HG03521 (cell line): ENCODE results near the gene TLR5.
A peak's percentile ranks its signal among the peaks of the same experiment; 100 is the strongest.

Experiments used
- ATAC-seq: cut with Tn5 transposase; IDR thresholded peaks from one replicate; pipeline ENCODE4 v1.9.1; 2021; ENCODE audit warnings: mild to moderate bottlenecking, moderate library complexity; ENCODE audit not compliant: unreplicated experiment

Gene TLR5

DNA sequence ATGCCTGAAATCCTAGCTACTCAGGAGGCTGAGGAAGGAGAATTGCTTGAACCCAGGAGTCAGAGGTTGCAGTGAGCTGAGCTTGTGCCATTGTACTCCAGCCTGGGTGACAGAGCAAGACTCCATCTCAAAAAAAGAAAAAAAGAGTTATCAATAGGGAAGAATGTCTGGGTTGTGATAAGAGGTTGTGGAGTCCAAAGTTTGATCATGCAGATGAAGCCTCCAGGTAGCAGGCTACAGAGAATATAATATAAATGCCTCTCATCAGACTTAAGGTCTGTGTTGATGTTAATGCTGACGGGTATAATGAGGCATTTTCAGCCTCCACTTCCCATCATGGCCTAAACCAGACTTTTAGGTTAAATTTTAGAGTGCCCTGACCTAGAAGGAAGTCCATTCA is 24.6 kb downstream of the TLR5 start:
- ATAC-seq: no peak

DNA sequence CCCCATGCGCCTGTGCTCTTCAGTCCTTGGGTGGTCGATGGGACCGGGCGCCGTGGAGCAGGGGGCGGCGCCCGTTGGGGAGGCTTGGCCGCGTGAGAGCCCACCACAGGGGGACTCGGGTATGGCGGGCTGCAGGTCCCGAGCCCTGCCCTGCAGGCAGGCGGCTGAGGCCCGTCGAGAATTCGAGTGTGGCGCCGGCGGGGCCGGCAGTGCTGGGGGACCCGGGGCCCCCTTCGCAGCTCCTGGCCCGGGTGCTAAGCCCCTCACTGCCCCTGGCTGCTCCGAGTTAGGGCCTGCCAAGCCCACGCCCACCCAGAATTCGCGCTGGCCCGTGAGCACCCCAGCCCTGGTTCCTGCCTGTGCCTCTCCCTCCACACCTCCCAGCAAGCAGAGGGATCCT is 26.1 kb downstream of the TLR5 start:
- no peak for ATAC-seq

DNA sequence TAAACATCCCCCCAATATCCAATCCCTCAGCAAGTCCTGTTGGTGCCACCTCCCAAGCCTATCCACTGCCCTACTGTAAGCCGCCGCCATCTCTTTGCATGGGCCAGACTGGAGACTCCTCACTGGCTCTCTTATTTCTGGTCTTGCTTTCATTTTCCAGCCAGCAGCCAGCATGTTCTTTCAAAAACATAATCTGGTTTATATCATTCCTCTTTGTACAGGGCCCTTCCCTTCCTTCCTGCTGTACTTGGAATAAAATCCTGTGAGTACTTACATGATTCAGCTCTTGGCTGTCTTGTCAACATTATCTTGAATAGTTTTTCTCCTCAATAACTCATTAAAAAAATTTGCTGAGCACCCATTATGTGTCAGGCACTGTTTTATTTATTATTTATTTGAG is 28.2 kb downstream of the TLR5 start:
- no peak for ATAC-seq

DNA sequence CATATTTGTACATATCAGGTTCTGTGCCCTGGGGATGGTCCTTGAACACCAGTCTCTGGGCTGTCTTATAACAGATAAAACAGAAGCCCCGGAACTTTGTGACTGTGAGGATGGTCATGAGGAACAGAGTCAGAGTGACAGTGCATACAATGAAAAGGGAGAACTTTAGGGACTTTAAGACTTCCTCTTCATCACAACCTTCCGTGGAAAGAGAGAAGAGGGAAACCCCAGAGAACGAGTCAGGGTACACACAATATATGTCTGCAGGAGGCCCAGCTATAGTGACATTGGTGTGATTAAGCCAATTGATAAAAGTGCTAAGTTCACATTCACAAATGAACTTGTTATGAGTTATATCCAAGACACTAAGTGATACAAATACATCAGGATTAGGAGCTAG is 32.1 kb downstream of the TLR5 start:
- no peak for ATAC-seq

DNA sequence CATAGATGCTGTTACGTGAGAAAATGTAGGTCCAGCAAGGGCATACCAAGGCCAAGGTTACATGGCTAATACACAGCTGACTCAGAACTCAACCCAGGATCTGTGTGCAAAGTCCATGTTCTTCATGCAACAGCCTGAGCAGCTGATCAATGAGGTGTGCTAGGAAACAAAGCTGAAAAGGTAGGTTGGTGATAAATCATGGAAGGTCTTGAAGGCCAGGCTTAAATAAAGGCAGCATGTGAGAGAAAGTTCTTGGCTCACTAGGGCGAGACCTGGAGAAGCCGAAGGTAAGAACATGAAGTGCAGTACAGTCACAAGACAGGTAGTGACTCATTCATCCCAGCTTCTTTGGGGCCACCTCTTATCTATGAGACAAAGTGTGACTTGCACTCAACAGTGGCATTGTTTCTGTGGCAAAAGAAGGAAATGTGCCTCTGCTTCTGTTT is 33.4 kb downstream of the TLR5 start:
- ATAC-seq: no peak

DNA sequence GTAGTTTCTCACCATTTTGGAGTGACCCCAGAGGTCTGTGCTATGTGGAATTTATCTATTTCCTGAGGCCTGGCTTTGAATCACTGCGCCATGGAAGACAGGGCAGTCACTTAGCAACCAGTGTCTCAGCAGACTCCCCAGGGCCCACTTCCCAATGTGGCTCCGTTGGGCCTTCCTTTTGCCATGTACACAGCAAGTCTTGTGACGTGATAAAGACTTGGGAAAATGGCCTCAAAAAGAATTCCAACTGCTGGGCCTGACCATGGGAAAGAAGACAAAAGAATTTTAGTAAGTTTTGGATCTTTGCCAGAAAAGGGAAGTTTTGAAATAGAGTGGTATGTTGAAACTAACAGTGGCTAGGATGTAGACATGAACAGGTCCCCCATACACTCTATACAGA is 36.2 kb downstream of the TLR5 start:
- no peak for ATAC-seq

DNA sequence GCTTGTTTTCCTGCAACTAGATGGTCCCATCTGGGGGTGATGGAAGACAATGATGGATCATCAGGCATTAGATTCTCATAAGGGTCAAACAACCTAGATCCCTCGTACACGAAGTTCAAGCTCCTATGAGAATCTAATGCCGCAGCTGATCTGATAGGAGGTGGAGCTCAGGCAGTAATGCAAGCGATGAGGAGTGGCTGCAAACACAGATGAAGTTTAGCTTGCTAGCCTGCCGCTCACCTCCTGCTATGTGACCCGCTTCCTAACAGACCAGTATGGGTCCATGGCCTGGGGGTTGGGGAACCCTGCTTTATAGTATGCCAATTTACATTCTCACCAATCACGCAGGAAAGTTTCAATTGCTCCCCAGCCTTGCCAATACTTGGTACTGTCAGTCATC is 37.5 kb downstream of the TLR5 start:
- no peak for ATAC-seq

DNA sequence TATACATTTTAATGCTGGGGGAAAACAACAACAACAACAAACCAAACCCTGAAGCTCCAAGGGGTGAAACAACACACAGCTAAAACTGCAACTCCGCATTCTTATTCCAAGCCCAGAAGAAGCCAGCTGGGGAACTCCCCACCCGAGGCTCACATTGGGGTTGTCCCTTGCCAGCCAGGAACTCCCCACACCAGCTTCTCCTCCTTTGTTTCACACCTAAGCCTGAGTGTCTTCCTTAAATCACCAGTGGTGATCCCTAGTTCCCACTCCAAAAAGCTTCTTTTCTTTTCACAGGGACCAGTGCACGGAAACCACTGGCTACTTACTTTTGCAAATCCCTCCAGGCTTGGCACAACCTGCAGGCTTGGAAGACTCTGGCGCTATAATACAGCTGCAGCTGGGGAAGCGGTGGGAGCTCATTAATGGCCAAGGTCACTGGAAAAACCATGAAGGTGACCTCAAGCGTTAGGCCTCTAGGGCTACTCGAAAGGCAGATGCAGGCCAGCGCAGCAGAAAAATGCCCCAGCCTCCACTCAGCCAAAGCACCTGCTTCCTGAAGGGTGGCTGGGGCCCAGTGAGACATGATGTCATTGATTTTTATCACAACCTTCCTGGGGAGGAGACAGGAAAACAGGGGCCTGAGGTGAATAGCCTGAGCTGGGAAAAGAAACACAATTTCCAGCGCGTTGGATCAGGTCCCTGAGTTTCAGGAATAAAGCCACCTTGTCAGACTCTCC is 40.1 kb downstream of the TLR5 start:
- no peak for ATAC-seq

DNA sequence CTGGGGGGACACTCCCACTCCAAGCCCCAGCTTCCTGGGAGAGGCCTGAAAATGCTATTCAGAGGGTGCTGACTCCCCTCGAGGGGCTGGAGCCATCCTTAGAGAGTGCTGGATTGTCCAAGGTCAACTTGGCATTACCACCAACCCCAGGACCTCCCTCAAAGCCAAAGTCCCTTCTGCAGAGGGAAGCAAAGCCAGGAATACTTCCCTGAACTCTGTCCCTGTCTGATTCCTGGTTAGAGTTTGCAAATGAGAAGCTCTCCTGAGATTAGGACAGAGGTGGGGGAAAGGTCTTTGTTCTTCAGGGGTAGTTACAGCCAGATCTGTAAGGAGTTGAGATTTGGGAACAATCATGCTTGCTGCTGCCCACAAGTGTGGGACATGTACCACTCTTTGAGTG is 45.3 kb downstream of the TLR5 start:
- ATAC-seq: no peak

DNA sequence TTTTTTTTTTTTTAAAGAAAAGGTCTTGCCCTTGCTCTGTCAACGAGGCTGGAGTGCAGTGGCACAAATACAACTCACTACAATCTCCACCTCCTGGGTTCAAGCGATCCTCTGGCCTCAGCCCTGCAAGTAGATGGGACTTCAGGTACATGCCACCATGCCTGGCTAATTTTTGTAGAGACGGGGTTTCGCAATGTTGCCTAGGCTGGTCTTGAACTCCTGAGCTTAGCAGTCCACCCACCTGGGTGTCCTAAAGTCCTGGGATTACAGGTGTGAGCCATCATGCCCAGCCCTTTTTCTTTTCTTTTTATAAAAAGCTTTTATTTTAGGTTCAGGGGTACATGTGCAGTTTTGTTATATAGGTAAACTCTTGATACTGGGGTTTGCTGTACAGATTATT is 47.2 kb downstream of the TLR5 start:
- no peak for ATAC-seq

DNA sequence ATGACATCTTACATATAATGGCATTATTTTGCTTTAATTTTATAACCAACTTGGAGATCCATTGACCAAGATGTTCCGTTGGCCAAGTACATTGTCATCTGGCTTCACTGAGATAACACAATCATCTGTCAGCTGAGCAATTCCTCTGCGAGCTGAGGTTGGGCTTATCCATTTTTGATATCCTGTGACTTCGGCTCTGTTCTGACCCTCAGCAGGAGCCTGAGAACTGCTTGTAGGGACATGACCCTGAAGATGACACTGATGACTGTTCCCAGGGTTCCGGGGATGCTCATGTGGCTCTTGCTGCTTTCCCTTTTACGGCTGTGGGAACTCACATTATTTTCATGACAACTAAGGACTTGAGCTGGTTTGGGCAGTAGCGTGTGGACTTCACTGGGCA is 51.2 kb downstream of the TLR5 start:
- no peak for ATAC-seq

DNA sequence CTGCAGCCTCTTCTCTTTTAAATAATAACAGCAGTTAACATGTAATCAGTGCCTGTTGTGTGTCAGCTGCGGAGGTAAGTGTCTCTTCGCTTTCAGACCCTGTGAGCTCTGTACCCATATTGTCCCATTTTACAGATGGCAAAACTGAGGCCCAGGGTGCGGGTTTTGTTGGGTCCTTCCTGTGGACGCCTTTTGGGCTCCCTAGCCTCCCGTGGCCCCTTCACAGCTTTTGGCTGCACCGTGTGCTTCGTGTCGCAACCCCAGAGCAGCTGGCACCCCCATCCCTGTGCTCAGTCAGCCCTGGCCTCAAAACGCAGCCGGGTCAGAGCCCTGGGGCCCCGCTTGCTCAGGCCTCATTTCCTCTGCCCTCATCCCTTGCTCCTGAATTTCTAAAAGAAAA is 53.8 kb downstream of the TLR5 start:
- no peak for ATAC-seq

DNA sequence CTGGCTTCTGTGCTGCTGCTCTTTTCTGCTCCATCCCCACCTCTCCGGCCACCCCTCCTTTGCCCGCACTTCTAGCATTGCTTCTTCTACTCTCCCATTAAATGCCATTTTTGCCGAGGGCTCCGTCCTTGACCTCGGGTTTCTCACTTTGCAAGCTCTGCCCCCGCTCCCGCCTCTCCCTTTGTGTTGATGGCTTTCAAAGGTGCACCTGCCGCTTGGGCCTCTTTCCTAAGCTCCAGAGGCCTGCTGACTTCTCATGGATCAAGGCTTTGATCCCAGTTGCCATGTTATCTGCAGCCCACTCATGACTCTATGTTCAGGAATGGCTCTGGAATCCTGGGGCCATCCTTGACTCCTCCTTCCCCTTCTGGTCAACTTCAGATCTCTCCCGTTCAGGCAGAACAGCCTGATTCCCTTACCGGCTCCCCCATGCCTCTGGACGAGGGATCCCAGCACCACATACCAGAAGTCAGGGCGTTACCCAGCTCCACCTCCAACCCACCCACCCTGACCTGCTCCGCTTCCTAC is 54.3 kb downstream of the TLR5 start:
- no peak for ATAC-seq

DNA sequence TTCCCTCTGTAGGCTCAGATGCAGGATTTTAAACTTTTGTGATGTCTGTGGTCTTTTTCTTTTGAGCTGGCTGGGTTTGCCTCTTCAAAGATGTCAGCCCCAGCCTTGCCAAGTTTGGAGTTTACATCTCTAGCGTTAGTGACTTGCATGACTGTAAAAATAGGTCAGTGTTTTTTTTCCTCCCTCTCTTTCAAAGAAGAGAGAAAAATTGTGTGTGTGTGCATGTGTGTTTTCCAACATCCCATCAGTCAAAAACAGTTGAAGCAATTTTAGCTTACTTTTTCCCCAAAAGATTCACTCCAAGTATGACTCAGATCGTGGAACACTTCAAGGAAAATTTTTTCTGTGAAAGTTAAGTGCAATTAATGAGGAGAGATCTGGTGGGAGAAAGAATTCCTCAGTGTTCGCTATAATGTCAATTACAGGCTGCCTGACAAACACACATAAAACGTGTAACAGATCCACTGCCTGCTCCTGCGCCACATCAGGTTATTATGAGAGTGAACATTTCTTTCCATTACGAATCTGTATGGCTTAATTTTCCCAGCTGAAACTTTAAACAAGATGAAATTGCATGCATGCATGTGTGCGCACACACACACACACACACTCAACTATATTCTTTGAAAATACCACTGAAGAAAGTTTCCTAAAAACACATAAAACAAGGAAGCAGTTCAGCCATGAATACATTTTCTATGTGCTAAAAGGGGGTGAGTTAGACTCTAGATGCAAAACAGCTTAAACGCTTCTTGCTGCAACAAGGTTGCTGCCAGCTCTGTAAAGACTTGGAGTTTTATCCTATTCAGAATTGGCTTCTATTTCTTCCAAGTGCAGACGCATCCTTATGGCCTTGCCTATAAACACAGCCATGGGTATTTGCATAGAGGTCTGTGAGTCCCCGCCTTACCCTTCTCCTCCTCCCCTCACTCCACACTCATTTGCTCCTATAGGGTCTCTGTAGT is 55.5 kb downstream of the TLR5 start:
- ATAC-seq: no peak

DNA sequence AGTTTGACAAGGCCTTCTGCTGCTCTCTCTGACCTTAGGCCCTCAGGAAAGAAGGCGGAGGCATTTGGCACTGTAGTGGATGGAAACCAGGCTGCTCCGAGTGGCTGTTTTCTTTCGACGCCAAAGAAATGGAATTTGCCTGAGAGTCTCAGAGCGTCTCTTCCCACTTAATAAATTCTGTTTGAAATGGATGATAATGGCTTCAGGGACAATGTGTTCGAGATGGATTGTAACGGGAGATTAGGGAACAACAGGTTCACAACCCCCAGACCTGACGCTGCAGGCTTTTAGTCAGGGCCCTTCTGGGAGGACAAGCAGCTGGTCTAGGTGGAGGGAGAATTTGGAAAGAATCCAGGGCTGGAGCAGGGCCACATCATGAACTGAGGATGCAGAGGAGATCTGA is 58.6 kb downstream of the TLR5 start:
- ATAC-seq: no peak

DNA sequence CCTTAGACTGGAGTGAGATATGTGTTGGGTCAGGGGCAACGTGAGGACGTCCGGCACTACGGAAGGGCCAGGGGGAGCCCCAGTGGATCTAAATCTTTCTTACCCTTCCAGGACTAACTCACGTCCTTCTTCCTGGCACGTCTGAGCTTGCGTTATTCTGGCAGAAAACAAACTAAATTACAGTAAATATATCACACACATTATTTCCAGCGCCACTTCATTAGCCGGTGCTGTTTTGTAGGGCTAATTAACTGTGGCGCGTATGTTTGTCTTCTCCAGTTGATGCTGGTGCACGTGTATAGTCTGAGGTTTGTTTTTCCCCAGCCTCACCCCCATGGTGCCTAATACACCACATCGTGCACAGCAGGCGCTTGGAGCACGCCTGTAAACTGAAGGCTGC is 59.2 kb downstream of the TLR5 start:
- no peak for ATAC-seq

DNA sequence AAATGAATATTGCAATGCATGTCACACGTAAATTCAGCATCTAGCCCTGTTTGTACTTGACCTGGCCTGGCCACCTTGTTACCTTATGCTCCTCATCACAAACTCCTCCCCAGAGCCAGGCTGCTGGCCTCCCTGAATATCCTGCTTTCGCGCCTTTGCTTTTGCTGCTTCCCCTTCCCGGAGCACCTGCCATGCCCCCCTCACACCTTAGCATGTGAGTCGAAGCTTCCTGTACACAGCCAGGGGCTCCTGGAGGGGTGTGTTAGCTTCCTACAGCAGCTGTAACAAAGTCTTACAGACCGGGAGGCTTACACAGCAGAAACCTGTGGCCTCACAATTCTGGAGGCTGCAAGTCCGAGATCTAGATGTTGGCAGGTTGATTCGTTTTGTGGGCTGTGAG is 60.1 kb downstream of the TLR5 start:
- no peak for ATAC-seq

DNA sequence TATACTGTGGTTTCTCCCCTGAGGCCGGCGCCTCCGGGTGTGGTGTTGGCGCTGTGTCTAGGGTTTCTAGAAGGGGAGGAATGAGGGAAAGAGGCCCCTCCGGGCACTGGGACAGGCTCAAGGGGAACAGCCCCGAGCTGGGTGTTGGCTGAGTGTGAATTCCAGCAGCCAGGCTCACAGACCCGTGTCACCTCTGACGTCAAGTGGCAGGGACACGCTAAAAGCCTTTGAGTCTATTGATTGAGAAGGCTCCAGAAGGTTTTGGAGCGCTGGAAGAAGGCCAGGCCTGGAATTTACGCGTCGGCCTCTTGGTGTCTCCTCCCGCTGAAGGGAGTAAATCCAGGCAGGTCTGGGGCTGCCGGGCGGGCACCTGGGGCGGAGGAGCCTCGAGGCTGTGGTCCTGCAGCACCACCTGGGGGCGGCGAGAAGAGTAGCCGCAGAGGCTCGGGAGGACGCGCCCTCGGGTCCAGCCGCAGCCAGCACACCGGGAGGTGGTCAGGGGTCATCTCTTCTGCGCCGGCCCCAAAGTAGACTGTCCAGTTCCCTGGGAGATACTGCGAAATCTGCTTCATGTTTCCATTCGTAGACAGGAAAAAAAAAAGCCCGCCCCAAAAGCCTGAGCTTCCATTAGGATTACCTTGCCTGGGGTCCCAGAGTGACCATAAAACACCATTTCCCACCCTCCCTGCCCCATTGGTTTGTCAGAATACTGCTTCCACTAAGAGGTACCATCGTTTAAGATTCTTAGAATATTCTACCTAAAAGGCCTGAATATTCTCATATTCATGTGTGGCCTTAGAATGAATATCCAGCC is 61.7 kb downstream of the TLR5 start:
- ATAC-seq: peak; percentile 96

DNA sequence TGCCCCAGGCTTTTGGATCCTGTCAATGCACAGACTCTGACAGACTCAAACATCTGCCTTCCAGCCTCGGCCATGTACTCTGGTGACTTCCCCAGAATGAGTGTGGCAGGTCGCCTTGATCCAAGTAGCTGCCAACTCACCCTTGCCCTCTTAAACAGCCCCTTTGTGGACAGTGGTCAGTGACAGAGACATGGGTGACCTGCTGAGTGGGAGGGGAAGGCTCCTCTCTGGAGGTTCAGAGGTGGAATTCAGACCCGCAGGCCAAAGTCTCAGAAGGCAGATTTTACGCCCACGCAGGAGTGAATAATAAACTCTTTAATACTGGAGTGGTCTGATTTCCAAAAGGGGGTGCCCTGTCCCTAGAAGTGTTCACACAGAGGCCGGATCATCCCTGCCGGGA is 63.5 kb downstream of the TLR5 start:
- ATAC-seq: no peak

DNA sequence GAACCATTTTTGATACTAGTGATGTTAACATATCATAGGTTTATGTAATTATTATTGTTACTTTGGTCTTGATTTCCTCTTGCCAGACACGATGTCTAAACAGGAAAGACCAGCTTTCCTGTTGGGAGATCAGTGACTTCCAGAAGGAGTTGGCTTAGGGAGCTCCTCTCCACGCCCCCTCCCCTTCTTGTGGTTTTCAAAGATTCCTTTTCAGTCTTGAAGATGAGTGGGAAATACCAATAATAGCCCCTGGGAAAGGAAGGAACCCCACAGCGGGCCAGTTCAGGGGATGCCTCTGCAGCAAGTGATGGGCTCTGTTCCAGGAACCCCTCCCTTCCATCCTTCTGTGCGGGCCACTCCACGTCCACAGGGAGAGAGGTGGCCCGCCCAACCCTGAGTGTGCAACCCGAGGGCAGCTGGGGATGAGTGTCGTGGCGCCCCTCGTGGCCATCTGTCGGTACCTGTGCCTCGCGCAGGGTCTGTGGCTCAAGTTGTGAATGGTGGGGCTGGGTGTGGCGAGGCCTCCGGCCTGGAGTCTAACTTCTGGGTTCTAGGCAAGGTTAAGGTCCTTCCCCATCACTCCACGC is 65.7 kb downstream of the TLR5 start:
- no peak for ATAC-seq

DNA sequence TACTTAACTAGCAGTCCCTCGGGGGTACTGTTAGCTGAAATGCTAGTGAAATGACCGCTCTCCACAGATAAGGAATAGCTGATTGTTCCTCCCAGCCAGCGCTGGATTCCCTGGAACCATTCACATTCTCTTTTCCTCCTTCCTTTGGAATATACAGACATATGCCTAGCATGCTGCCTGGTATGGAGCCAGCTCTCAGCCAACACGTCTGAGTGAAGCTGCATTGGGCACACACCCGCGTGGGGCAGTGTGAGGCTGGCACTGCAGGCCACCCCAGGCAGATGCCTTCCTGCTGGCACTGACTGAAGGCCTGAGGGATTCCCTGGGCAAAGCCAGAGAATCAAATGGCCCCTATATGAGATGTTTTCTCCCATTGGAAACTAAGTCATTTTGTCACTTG is 66.7 kb downstream of the TLR5 start:
- ATAC-seq: no peak
